ENCODE measurements around the gene FSIP1.

Gene FSIP1

DNA sequence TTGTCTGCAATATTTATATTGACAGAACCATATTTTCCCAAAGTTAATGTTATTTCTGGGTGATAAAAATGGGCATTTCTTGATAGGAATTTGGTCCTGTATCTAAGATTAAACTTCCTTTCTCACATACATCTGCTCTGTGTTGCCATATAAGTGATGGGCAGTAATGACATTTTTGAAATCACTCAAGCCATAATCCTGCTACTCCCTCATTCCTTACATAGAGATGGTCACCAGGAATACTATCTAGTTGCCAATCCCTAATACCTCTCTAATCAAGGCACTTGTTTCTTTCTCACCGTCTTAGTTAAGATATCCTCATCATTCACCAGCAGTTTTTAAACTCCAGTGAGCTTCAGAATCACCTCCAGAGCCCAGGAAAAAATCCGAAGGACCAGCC lies 68.4 kb downstream of the FSIP1 start:
- DNase-seq: no peak

DNA sequence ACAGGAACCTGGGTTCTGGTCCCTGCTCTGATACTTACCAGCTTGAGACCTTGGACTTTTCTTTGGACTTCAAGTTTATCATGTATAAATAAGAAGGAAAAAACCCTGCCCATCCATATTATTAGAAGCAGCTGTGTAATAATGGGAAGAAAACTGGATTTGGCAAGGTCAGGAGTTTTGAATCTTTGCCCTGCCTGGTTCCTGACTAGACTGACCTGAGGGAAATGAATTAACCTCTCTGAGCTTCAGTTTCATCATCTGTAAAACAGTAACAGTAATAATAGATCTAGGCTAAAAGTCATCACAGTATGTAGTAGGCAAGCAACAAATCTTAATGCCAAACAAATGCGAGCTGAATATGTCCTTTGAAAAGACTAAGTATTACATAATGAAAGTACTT lies 68.8 kb downstream of the FSIP1 start:
- DNase-seq: no peak

DNA sequence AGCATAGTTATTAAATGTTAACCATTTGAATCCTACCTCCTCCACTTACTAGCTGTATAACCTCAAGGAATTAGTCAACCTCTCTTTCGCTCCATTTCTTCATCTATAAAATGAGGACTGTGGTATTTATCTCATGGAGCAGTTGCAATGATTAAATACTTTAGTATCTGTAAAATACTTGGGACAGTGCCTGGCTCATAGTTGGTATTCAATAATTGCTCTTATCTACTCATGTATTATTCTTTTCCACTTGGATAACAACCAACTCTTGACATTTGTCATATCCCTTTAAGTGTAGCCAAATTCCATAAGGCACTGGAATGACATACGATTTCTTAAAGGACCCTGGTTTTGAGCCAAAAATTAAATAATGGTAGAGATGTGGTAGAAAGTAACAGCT lies 72.0 kb downstream of the FSIP1 start:
- DNase-seq: no peak

DNA sequence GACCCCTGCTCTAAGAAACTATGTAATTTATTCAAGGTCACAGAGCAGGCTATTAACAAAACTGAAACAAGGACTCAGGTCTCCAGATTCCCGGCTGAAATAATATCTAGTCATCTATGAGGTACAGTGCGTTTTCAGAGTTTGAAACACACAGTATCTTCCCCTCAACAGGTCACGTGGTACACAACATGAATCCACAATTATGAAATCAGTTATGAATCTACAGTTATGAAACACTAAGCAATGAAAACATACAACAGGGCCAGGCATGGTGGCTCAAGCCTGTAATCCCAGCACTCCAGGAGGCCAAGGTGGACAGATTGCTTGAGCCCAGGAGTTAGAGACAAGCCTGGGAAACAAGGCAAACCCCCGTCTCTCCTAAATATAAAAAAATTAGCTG lies 72.7 kb downstream of the FSIP1 start:
- no peak for DNase-seq

DNA sequence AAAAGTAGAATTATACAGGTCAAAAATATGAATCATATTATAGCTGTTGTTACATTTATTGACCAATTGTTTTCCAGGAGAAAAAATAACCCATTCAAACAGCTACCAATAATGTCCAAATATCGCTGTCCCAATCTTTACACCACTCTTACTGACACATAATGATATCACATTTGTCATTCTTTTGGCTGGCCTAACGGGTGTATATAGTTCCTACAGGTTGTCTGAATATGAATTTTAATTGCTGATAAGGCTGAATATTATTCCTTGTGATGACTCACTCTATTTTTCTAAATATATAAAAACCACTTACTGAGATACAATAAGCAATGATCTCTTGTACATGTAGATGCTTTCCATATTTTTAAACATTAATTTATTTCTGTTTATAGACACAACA lies 76.4 kb downstream of the FSIP1 start:
- DNase-seq: no peak

DNA sequence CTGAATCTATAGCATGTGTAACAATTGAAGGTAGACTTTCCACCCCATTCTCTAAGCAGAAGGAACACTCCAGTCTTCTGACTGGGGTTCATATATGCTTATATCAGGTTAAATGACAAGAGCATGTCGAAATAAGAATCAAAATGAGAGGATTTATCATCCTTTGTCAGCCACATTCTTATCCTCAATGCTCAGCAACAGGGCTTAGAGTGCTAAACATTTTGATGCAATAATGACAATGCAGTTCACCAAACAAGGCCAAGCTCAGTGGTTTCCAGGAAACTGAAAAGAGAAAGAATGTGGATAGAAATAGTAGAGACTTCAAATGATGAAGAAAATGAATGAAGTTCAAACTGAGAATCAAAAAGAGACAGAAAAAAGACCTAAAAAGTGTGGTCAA lies 78.0 kb downstream of the FSIP1 start:
- no peak for DNase-seq

DNA sequence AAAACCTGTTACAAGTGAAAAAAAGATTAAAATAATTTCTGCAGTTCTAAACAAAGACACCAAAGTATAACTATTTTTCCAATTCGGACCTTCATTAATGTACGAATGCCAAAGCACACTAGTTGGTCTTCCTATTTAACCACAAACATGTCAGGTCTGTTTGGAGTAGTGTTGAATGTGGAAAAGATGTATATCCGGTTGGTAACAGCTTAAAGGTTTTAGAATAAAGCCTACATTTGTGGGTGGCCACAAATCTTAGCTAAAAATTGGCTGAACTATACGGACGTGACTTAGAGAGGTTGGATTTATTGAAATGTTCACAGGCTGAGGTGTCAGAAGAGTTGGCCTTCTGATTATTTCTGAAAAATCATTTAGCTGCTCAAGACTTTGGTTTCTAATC lies 78.4 kb downstream of the FSIP1 start:
- no peak for DNase-seq

DNA sequence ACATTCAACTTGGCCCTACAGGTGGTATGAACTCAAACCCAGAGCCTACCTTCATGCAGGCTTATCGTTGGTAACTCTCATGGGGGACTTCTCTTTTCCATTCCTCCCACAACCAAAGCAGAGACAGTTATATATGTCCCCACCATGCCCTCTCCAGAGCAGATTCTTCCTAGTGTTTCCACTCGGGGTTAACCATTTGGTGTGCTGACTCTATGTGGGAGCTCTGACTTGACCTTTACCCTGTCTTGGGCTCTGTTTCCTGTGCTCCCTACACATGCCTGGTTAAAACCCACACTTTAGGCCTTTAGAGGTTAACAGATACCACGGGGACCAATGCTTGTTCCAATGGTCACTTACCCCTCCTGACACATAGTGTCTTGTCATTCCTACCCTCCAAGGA lies 80.7 kb downstream of the FSIP1 start:
- DNase-seq: no peak

DNA sequence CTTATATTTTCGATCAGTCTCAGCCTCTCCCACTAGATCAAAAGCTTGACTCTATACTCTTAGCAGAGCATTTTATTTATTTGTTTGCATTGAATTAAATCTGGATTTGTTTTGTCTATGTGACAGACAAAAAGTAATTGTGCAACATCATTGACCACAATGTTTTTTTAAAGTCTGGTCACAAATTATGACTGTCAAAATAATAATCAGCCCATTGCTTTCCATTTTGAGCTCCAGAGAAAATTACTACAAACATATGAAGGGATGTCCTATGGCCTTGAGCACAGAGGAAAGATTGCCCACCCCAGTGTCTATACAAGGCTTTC lies 82.3 kb downstream of the FSIP1 start:
- no peak for DNase-seq

DNA sequence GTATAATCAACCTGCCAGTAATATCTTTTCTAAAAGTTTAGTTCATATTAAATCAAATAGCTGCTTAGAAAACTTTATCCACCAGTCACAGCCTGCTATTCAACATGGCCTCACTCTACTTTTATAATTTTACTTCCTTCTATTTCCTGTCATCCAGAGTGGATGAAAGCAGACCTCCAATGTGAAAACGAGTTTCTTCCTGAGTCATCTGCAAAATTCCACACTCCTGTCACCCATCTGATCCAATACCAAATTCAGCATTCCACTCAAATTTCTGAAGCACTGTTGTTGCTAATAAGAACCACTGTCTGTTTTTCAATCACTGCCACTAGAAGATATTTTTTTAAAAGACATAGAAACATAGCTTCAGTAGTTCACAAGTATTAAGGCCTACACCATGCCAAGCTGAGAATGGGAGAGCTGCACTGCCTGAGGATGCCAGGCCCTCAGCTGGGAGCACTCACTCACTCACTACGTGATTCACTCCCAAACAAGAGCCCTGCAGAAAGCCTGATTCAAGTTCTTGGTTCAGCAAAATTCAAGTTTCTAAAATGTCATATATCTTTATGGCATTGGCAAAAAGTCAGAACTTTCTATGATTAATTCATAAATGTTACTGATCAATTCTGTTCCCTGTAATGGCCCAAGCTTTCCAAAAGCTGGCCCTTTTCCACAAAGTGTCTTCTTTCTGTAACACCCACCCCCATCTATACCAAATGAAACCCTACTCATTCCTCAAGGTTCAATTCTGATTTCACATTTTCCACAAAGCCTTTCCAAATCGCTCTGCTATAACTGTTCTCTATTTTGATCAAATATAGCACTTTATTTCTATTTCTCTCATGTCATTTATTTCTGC lies 82.9 kb downstream of the FSIP1 start:
- DNase-seq: no peak

DNA sequence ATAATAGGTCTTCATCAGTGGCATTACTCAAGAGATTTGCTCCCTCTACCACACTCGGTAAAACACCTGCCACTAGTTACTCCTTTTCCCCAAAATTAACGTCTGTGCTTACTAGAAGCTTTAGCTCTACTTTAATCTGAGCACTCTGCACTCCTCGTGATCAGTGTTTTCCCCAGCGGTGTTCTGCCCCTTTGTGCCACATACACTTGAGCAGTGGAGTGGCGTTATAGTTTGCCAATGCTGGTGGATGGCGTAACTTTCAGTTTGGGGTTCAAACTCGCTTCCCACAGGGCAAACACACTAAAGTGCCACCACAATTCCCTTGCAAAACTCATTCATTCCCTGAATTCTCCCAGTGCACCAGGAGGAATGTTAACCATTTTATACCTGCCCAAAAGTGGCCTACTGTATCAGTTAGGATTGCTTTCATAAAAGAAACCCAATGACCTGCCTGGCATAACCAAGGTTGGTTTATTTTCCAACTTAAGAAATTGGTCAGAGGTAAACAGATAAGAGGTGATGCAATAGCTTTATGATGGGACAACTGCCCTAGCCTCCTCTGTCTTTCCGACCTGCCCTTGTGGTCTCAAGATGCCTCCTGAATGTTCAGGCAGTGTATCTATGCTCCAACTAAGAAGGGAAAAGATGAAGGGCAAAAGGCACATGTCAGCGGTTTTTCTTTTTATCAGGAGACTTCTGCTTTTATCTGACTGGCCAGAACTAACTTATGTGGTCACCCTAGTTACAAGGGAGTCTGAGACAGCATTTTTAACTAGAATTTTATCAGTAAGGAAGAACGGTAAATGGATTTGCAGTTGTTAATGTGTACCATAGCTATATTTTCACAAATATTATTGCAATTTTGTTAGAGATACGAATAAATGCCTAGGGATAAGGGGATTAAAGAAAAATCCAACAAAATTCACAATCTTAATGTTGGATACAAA lies 83.9 kb downstream of the FSIP1 start:
- no peak for DNase-seq

DNA sequence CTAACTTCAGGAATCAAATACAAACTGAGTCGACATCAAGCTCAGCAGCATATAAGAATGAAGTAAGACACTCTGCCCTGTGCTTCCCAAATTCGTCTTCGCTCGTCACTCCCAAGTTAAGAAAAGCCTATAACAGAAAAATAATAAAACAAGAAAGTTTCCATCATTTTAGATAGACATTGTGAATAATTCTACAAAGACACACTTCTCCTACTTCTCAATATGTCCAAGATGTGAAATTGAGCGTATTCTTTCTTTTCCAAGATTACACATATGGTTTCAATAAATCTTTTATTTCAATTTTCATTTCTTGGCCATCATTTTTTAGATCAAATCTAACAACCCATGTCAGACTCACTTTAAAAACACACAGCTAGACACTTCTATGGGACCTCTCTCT lies 85.1 kb downstream of the FSIP1 start:
- no peak for DNase-seq

DNA sequence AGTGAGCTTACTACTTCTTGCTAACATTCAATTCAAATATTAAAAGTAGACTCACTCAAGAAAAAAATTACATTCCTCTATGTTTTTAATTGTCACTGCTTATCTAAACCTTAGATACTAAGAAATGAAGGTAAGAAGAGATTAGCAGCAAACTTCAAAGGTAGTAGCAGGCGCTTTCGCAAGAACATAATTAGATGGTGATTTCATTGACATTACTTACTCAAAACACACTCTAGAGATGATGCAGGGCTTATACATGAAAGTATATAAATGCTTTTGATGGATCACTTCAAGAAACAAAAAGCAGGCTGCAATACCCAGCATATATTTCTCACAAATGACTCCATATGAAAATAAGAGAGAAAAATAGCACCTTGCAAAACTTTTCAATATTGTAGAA lies 86.8 kb downstream of the FSIP1 start:
- no peak for DNase-seq

DNA sequence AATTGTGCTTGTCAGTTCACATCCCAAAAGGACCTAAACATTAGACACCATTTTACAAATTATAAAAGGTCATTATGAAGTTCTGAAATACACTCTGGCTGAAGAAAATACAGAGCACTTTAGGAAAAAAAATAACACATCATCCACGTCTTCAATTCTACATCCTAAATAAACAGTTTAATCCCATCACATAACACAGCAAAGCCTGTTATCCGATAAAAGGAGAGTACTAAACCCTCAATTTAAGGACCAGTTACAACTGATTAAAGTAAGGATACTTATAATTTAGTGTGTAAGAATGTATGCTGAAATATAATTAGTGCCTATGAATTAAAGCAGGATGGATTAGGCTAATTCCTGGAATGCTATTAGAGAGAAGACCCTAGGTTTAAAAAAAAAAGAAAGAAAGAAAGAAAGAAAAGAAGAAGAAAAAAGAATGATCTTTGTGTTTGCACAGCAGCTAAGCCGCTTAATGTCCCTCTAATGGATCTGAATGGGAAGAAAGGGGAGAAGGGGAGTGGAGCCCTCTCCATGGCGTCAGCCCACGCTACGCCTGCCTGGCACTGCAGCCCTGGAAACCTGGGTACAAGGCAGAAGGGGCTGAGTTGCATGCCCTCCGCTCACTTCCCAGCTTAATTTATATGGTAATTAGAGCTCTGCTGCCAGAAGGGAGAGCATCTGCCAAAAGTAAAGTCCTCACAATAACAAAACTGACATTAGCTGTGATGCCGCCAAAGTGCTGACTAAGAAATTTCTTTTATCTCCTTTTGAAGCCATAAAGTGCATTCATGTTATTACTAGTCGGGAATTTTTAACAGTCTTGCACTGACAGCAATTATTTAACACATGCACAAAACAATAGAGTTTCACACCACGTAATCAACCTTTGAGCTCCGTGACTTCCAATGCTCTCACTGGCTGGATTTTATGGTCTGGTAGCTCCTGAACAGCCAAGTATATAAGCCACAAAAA lies 90.0 kb downstream of the FSIP1 start:
- DNase-seq: no peak

DNA sequence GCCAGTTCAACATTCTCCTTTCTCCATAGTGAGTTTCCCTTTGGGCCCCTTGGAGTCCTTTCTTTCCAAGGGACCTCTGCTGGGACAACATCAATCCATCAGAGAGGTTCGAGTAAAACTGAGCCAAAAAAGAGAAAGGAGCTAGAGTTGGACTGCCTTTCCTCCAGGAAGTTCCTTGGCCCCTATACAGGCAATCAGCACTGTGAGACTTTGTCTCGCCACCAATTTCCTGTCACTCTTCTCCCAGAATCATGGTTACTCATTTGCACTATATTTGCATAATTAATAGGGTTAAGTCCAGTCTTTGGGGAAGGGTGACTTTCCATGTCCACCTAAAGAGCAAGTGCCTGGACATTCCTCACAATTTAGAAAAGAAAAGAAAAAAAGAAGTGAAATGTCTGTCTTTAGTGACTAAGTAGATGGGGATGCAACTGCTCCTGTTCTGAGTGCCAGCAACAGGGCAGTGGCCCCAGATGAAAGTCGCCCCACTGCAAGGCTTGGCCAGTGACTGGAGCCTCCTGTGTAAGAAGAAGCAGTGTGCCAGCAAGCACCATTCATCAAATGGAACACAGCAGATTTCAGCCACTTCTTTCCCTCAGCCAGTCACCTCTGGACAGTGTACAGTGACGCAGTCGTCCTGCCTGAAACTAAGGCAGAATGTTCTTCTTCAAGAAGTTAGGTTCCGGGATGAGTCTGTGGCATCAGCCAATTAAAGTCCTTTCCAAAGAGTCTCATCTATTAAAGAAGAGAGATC lies 91.6 kb downstream of the FSIP1 start:
- no peak for DNase-seq

DNA sequence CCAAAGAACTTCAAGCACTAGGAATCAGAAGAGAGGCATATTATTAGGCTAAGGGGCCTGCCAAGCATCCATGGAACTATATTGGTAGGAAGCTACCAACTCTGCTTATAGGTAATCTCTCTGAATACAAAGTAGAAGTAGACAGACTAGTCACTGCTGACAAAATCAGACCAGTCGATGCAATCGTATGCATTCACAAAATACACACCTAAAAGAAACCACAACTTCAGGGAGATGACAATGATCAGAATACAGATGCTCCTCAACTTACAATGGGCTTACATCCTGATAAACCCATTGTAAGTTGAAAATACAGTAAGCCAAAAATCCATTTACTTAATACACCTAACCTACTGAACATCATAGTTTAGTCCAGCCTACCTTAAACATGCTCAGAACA lies 94.7 kb downstream of the FSIP1 start:
- no peak for DNase-seq

DNA sequence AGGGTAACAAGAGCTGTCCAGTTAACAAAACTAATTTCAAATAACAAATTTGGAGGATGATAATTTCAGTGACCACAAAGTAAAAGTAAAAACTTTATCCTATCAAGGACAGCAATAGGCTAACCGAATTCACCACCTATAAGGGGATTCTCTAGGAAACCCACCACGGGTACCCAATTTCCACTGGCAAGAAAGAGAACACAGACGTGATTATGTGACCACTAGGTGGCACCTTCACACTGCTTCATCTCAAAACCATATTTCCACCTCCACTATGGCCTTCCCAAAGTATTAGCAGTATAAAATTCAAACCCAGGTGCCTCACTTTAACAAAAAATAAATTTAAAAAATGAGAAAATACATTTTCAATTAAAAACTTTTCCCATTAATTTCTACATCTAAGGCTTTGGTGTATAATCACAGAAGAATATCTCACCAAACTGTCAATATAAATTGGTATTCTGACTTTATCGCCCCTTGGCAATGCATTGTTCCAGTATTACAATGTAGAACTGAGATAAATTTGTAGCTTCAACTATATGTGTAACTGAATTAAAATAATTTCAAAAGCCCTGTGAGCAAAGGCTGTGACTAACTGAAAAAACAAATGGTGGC lies 96.5 kb downstream of the FSIP1 start:
- peak; percentile 13 for DNase-seq

DNA sequence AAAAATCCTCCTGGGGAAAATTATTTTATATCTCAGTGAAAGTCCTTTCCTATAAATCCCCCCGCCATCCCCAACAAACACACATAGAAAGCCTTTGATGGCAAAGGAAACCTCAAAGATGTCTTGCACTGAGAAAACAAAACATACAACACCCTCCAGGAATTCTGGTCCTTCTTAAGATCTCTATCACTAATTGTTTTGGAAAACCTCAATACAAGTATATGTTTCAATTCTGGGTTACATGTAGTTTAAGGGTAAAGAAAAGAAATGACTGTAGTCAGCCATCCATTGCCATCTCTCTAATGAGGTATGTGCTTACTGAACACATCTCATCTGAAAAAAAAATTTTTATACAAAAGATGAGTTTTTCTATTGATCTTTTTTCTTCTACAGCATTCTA lies 97.3 kb downstream of the FSIP1 start:
- no peak for DNase-seq

DNA sequence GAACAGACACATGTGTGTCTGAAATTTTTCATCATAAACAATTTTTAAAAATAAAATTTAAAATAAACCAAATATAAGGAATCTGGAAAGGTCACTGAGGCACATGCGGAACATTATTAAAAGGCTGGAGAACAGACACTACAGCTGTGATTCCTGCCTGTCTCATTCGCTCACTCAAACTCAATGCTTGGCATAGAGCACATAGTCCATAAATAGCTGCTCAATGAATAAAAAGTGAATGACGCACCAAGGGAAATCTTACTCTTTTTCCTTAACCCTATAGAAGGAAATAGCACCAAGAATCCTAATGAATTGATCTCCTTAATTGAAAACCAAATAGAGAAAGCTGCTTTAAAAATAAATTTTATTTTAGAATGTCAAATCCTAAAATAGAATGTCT lies 98.4 kb downstream of the FSIP1 start:
- no peak for DNase-seq

DNA sequence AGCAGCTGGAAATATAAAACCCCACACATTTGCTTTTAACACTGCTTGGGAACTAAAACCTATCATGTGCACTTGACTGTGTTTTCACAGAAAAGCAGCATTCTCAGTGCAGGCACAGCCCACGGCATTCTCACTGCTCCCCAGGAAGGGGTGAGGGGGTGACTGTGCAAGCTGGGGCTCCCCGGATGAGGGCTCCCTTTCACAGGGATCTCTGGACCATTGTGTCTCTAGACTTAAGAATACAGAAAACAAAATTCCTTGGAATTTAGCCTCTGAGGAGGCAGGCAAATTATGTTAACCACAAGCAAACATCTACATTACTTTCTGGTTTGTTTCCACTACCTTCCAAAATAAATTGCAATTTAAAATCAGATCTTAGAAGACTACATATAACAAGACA lies 100.3 kb downstream of the FSIP1 start:
- DNase-seq: no peak

DNA sequence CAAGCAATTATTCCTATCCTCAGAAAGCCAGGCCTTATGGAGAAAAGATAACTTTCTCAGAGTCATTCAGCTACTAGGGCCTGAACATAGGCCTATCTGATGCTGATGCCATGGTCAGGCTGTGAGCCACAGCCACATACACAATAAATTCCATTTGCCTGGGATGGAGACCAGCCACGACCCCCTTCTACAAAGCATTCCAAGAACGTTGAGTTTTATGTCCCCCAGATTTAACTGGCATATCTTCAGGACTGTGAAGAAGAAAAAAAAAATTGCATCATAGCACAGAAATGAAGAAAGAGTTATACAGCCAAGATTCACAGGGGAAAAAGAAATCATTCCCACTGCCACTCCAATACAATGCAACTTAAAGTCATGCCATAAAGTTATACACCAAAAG lies 101.8 kb downstream of the FSIP1 start:
- DNase-seq: no peak

DNA sequence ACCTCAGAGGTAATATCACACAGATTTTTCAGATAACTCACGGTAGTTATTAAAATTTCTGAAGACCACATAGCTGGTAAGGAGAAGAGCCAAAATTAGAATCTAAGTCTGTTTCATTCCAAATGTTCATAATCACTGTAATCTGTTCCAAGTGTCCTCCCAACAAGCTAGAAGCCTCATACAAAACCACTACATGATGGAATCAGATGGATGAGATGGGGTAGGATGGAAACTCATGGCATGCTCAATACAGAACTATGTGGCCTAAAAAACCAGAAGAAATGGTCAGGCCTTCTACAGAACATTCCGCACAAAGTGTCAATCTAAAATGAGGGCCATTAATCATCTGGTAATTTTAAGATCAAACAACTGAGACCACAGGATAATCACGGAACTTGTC lies 110.0 kb downstream of the FSIP1 start:
- no peak for DNase-seq

Data from activated T-cell treated with anti-CD3 and anti-CD28 coated beads for 4 hours (primary cell).